ENCODE measurements around the gene MAP3K10.
"Not testable (repeated sequence)": the region's sequence is repeated elsewhere in the genome, so short reads cannot be mapped to it uniquely, and the experiment has no call there.

GRCh38 chr19:40170303-40170989 is 20.8 kb upstream of the MAP3K10 start:
- TF ChIP-seq CTCF, POLR2A (IDR thresholded peaks at IDR 0.05): not testable (repeated sequence)
